Peyer's patch (tissue), 4 donors: ENCODE measurements around the gene SAYSD1.

Experiments used
- POLR2A ChIP-seq, 2 donors: fragments of 450-650 bp; IDR thresholded peaks; one replicate each; pipeline ENCODE4 v1.5.1; 2017; ENCODE audit warnings: antibody characterized with exemption in 2 of 2, mild to moderate bottlenecking in 2 of 2, moderate library complexity in 2 of 2
- TF ChIP-seq, protein P1 (sequence below), 6 experiments: fragments of 450-650 bp in 4 of 6; fragments of 200-600 bp in 2 of 6; sonication (generic) in 1 of 6; IDR thresholded peaks; one replicate each; pipeline ENCODE4 v1.5.1; 2017 to 2019; ENCODE audit warnings: antibody characterized with exemption in 6 of 6, mild to moderate bottlenecking in 3 of 6, moderate library complexity in 1 of 6

DNA sequence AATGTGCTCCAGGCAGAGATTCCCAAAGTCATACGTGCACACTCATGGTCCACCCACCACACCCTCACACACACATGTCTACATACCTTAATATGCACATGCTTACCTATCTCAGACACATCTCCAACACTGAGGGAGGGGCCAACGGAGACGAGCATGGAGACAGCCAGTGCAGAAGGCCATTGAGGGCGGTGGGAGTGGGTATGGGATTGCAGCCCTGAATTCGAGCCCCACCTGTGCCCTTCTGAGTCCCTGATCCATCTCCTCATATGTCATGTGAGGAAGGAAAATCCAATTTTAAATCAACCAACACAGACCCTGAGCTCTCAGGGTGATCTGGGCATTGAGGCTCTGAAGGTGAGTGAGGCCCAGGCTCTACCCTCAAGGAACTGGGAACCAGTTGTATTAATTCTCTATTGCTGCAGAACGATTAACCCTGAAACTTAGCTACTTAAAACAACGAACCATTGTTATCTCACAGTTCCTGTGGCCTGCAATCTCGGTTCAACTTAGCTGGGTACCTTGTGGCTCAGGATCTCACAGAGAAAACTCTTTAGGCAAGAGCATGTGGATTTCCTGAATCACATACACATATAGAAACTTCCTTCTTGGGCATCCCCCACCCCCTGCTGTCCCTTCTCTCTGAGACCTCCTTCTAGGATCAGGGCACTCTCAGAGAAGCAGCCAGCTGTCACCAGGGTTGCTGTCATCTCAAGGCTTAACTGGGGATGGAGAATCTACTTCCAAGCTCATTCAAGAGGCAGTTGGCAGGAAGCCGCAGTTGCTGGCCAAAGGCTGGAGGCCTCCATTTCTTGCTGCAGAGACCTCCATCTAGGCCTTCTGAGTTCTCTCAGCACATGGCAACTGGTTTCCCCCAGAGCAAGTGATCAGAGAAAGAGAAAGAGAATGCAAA, 38.1 kb downstream of the SAYSD1 start:
- no peak for TF ChIP-seq POLR2A (IDR thresholded peaks at IDR 0.05)
- TF ChIP-seq, protein P1, sequence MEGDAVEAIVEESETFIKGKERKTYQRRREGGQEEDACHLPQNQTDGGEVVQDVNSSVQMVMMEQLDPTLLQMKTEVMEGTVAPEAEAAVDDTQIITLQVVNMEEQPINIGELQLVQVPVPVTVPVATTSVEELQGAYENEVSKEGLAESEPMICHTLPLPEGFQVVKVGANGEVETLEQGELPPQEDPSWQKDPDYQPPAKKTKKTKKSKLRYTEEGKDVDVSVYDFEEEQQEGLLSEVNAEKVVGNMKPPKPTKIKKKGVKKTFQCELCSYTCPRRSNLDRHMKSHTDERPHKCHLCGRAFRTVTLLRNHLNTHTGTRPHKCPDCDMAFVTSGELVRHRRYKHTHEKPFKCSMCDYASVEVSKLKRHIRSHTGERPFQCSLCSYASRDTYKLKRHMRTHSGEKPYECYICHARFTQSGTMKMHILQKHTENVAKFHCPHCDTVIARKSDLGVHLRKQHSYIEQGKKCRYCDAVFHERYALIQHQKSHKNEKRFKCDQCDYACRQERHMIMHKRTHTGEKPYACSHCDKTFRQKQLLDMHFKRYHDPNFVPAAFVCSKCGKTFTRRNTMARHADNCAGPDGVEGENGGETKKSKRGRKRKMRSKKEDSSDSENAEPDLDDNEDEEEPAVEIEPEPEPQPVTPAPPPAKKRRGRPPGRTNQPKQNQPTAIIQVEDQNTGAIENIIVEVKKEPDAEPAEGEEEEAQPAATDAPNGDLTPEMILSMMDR (IDR thresholded peaks at IDR 0.05) = no peak
